IMR-90 (cell line): ENCODE results near the gene C21orf58. TPM values are rescaled to one million over a fixed set of nuclear protein-coding genes. Genes with fewer than 3 reads are reported as not detected.

ENCODE experiments used
- ATAC-seq: fragments of 200-7000 bp; cut with Tn5 transposase; 2 replicates; pipeline ENCODE4 v1.9.1; 2020; ENCODE audit warnings: low read depth, mild to moderate bottlenecking, moderate library complexity
- BruUV-seq: library from RNA; stranded (reverse); fragments of 400-500 nt; replicated peaks from 2 replicates; lab custom pipeline; 2021; lab: Mats Ljungman, UMichigan
- CTCF ChIA-PET: fragments of 300-600 bp; formaldehyde crosslinking; extraction: SDS; loops from one replicate; lab custom pipeline; 2021; ENCODE audit warnings: antibody characterized with exemption; lab: Yijun Ruan, JAX
- POLR2A ChIA-PET: fragments of 300-600 bp; sonication (Branson Sonifier 250); formaldehyde crosslinking; loops from one replicate; lab custom pipeline; 2022; ENCODE audit warnings: antibody characterized with exemption; ENCODE audit not compliant: unreplicated experiment; lab: Charles Lee
- DNase-seq: peaks from one replicate; pipeline ENCODE4 v3.0.0; 2013
- H2AFZ ChIP-seq: replicated peaks from 2 replicates; pipeline ENCODE3; 2013; ENCODE audit warnings: low read length, mild to moderate bottlenecking; ENCODE audit not compliant: poor library complexity
- H2AK5ac ChIP-seq: 2 replicates; pipeline ENCODE4 v1.6.1; 2013; ENCODE audit warnings: low read depth, low read length, inconsistent platforms
- H2AK9ac ChIP-seq: replicated peaks from 2 replicates; pipeline ENCODE3; 2013; ENCODE audit warnings: mild to moderate bottlenecking, low read depth, low read length, moderate library complexity; ENCODE audit not compliant: poor library complexity
- H2BK120ac ChIP-seq: 2 replicates; pipeline ENCODE4 v1.6.1; 2013; ENCODE audit warnings: low read depth, low read length, inconsistent platforms
- H2BK15ac ChIP-seq: 3 replicates; pipeline ENCODE4 v1.6.1; 2013; ENCODE audit warnings: low read depth, low read length, inconsistent platforms
- H2BK20ac ChIP-seq: 2 replicates; pipeline ENCODE4 v1.6.1; 2013; ENCODE audit warnings: low read depth, mild to moderate bottlenecking, inconsistent platforms, low read length, moderate library complexity
- H2BK5ac ChIP-seq: 2 replicates; pipeline ENCODE4 v1.6.1; 2013; ENCODE audit warnings: mild to moderate bottlenecking, low read depth, low read length, inconsistent platforms; ENCODE audit not compliant: poor library complexity, severe bottlenecking
- H3K14ac ChIP-seq: replicated peaks from 2 replicates; pipeline ENCODE4 v1.6.1; 2013; ENCODE audit warnings: low read depth, low read length, inconsistent platforms
- H3K18ac ChIP-seq: 2 replicates; pipeline ENCODE4 v1.6.1; 2013; ENCODE audit warnings: low read depth, low read length, control low read depth
- H3K23ac ChIP-seq: 2 replicates; pipeline ENCODE4 v1.6.1; 2013; ENCODE audit warnings: low read depth, low read length, inconsistent platforms
- H3K27ac ChIP-seq: 2 replicates; pipeline ENCODE4 v1.5.1; 2013; ENCODE audit warnings: mild to moderate bottlenecking, control low read depth, low read length; ENCODE audit not compliant: insufficient read depth
- H3K27me3 ChIP-seq: 2 replicates; pipeline ENCODE4 v1.6.1; 2013; ENCODE audit warnings: low read length; ENCODE audit not compliant: control insufficient read depth, insufficient read depth
- H3K36me3 ChIP-seq: 2 replicates; pipeline ENCODE4 v1.6.1; 2013; ENCODE audit warnings: low read length, mixed read lengths; ENCODE audit not compliant: control insufficient read depth, insufficient read depth
- H3K4ac ChIP-seq: 2 replicates; pipeline ENCODE4 v1.6.1; 2013; ENCODE audit warnings: low read depth, low read length, inconsistent platforms
- H3K4me1 ChIP-seq: 2 replicates; pipeline ENCODE4 v1.6.1; 2013; ENCODE audit warnings: low read length, mixed read lengths; ENCODE audit not compliant: control insufficient read depth, insufficient read depth
- H3K4me2 ChIP-seq: 2 replicates; pipeline ENCODE4 v1.6.1; 2013; ENCODE audit warnings: low read depth, mild to moderate bottlenecking, control low read depth, low read length, moderate library complexity
- H3K4me3 ChIP-seq: 2 replicates; pipeline ENCODE4 v1.5.1; 2013; ENCODE audit warnings: low read depth, mild to moderate bottlenecking, control low read depth, low read length, moderate library complexity; ENCODE audit not compliant: insufficient read depth
- H3K56ac ChIP-seq: 2 replicates; pipeline ENCODE4 v1.6.1; 2013; ENCODE audit warnings: low read length, inconsistent platforms; ENCODE audit not compliant: insufficient read depth; ENCODE audit errors: extremely low read depth
- H3K79me1 ChIP-seq, 2 experiments: 2 replicates each; pipeline ENCODE4 v1.6.1; 2013; ENCODE audit warnings: low read length in 2 of 2, inconsistent platforms in 1 of 2, low read depth in 1 of 2
- H3K9ac ChIP-seq: 2 replicates; pipeline ENCODE4 v1.6.1; 2013; ENCODE audit warnings: low read depth, low read length, control low read depth
- H3K9me1 ChIP-seq: 2 replicates; pipeline ENCODE4 v1.6.1; 2013; ENCODE audit warnings: low read length, inconsistent platforms; ENCODE audit not compliant: insufficient read depth
- H3K9me3 ChIP-seq: 2 replicates; pipeline ENCODE4 v1.6.1; 2013; ENCODE audit warnings: low read length; ENCODE audit not compliant: control insufficient read depth, insufficient read depth
- H4K20me1 ChIP-seq: 2 replicates; pipeline ENCODE4 v1.6.1; 2013; ENCODE audit warnings: low read length, inconsistent platforms; ENCODE audit not compliant: insufficient read depth
- H4K5ac ChIP-seq: 2 replicates; pipeline ENCODE4 v1.6.1; 2013; ENCODE audit warnings: mild to moderate bottlenecking, low read depth, low read length, control low read depth
- H4K8ac ChIP-seq, 2 experiments: 2 replicates each; pipeline ENCODE4 v1.6.1; 2013; ENCODE audit warnings: low read depth in 2 of 2, low read length in 2 of 2, control low read depth in 1 of 2, inconsistent platforms in 1 of 2
- H4K91ac ChIP-seq: 2 replicates; pipeline ENCODE4 v1.6.1; 2013; ENCODE audit warnings: low read depth, low read length, inconsistent platforms; ENCODE audit not compliant: insufficient read depth
- BHLHE40 ChIP-seq: fragments of 150-350 bp; IDR thresholded peaks from 2 replicates; pipeline ENCODE4 v1.6.1; 2016; ENCODE audit warnings: mild to moderate bottlenecking, low read depth, low read length
- CEBPB ChIP-seq: IDR thresholded peaks from 2 replicates; pipeline ENCODE4 v1.6.1; 2012; ENCODE audit warnings: low read depth, low read length, improper control_type of control experiment
- CHD1 ChIP-seq: IDR thresholded peaks from 2 replicates; pipeline ENCODE4 v1.6.1; 2012; ENCODE audit warnings: low read depth, low read length, improper control_type of control experiment
- FOS ChIP-seq: fragments of 150-350 bp; IDR thresholded peaks from 2 replicates; pipeline ENCODE4 v1.6.1; 2016; ENCODE audit warnings: low read depth, low read length
- MAFK ChIP-seq: IDR thresholded peaks from 2 replicates; pipeline ENCODE4 v1.6.1; 2012; ENCODE audit warnings: low read depth, low read length, improper control_type of control experiment
- MAZ ChIP-seq: IDR thresholded peaks from 2 replicates; pipeline ENCODE4 v1.6.1; 2012; ENCODE audit warnings: low read depth, mild to moderate bottlenecking, low read length, improper control_type of control experiment, moderate library complexity, borderline replicate concordance
- NFE2L2 ChIP-seq: fragments of 150-350 bp; IDR thresholded peaks from 2 replicates; pipeline ENCODE4 v1.6.1; 2016; ENCODE audit warnings: low read depth, mild to moderate bottlenecking, low read length
- RAD21 ChIP-seq: IDR thresholded peaks from 2 replicates; pipeline ENCODE4 v1.6.1; 2012; ENCODE audit warnings: low read length, improper control_type of control experiment
- WGBS, 2 experiments: methylation state at CpG; one replicate each; pipeline versions ENCODE4 v1.1.5 to v1.1.7; 2013; ENCODE audit warnings: missing lambda C conversion rate in 2 of 2; ENCODE audit not compliant: insufficient read length in 1 of 2; ENCODE audit errors: extremely low coverage in 2 of 2; 5-methylcytosine and 5-hydroxymethylcytosine counted together
- dilution Hi-C: fragments of 300-500 bp; cut with HindIII; formaldehyde crosslinking; loops from one replicate; pipeline ENCODE4 v1.14.3; 2018; ENCODE audit warnings: low sequenced_read_pairs; ENCODE audit not compliant: unreplicated experiment
- in situ Hi-C: fragments of 300-500 bp; cut with MboI; formaldehyde crosslinking; loops from 3 replicates; pipeline ENCODE4 v1.14.3; 2019; ENCODE audit warnings: low sequenced_read_pairs, inconsistent platforms, mixed read lengths
- intact Hi-C: fragments of 100-400 bp; cut with micrococcal nuclease; formaldehyde crosslinking; loops from 2 replicates; pipeline ENCODE4 v1.10.0; 2022
- polyA plus RNA-seq, 3 experiments: library from polyadenylated mRNA; depleted of rRNA; stranded (reverse); fragments of >200 nt; gene quantifications; 2 replicates each; pipeline ENCODE4 v1.2.3, GENCODE V29; 2012; ENCODE audit warnings: low replicate concordance in 1 of 3
- total RNA-seq: library from RNA; depleted of rRNA; stranded (reverse); fragments of >200 nt; gene quantifications from 2 replicates; pipeline ENCODE4 v1.2.3, GENCODE V29; 2012
- TF ChIP-seq, protein P1 (sequence below): conservative IDR thresholded peaks from 2 replicates; pipeline ENCODE4 v1.5.1; 2012; ENCODE audit warnings: mild to moderate bottlenecking, low read depth, low read length, improper control_type of control experiment

Gene C21orf58
- total and polyA plus RNA-seq, 2 of the 4 experiments (the other 2 are of a cell fraction), result 2.7 to 6.2 TPM

GRCh38 chr21:46336603-46337002 lies 12.9 kb upstream of the C21orf58 start:
- intact Hi-C loops, result no loop called here
- DNase-seq (no peak), ATAC-seq (no peak)
- no peak overlapping the region for H2AK9ac ChIP-seq
- no peak overlapping the region for H2BK20ac ChIP-seq
- no peak overlapping the region for H2BK120ac ChIP-seq
- peaks cover 35 to 69% of the 10 kb centered on the region in 2 experiments for H3K79me1 ChIP-seq
- H3K4me2 ChIP-seq, result no peak overlapping the region
- no TSS peak for BruUV-seq
- in situ Hi-C loops, result no loop called here
- H3K4me3 ChIP-seq, result no peak overlapping the region
- peaks cover 37% of the 10 kb centered on the region for H3K36me3 ChIP-seq
- no peak overlapping the region for H3K56ac ChIP-seq
- no peak overlapping the region for H3K14ac ChIP-seq
- no peak overlapping the region for H3K18ac ChIP-seq
- no peak overlapping the region for H2BK5ac ChIP-seq
- CTCF ChIA-PET, result no interaction called here
- H4K91ac ChIP-seq, result no peak overlapping the region
- H3K27me3 ChIP-seq, result no peaks in the 10 kb centered on the region
- no peak overlapping the region for H2AFZ ChIP-seq
- POLR2A ChIA-PET, result no interaction called here
- no peaks in the 10 kb centered on the region for H4K20me1 ChIP-seq
- H4K5ac ChIP-seq, result no peak overlapping the region
- WGBS, 2 experiments, result no CpG with 5 or more reads among the region's 3 CpGs
- no peak overlapping the region for H2AK5ac ChIP-seq
- no peak overlapping the region for H3K27ac ChIP-seq
- H3K9ac ChIP-seq, result no peak overlapping the region
- H3K4me1 ChIP-seq, result 0 out of 2 replicates have a peak, but pooled peaks cover 2% of the 10 kb centered on the region
- TF ChIP-seq CHD1 (no peak), MAZ (no peak), BHLHE40 (no peak), FOS (no peak), NFE2L2 (no peak), MAFK (no peak), RAD21 (no peak), CEBPB (no peak)
- TF ChIP-seq, protein P1, sequence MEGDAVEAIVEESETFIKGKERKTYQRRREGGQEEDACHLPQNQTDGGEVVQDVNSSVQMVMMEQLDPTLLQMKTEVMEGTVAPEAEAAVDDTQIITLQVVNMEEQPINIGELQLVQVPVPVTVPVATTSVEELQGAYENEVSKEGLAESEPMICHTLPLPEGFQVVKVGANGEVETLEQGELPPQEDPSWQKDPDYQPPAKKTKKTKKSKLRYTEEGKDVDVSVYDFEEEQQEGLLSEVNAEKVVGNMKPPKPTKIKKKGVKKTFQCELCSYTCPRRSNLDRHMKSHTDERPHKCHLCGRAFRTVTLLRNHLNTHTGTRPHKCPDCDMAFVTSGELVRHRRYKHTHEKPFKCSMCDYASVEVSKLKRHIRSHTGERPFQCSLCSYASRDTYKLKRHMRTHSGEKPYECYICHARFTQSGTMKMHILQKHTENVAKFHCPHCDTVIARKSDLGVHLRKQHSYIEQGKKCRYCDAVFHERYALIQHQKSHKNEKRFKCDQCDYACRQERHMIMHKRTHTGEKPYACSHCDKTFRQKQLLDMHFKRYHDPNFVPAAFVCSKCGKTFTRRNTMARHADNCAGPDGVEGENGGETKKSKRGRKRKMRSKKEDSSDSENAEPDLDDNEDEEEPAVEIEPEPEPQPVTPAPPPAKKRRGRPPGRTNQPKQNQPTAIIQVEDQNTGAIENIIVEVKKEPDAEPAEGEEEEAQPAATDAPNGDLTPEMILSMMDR, result no peak
- no peaks in the 10 kb centered on the region for H3K9me3 ChIP-seq
- dilution Hi-C loops, result no loop called here
- H4K8ac ChIP-seq, result no peak overlapping the region
- no peak overlapping the region for H3K23ac ChIP-seq
- H3K4ac ChIP-seq, result no peak overlapping the region
- no peak overlapping the region for H2BK15ac ChIP-seq
- peaks cover 3% of the 10 kb centered on the region; the same call in 1 of the 2 replicates for H3K9me1 ChIP-seq
